HG02973 (cell line): Measurements from ENCODE around the gene ZSCAN5A.
"Not testable (repeated sequence)": the region's sequence is repeated elsewhere in the genome, so short reads cannot be mapped to it uniquely, and the experiment has no call there.

Experiments used
- ATAC-seq: cut with Tn5 transposase; IDR thresholded peaks from one replicate; pipeline ENCODE4 v1.9.1; 2021; ENCODE audit warnings: moderate library complexity; ENCODE audit not compliant: unreplicated experiment

Gene ZSCAN5A

DNA sequence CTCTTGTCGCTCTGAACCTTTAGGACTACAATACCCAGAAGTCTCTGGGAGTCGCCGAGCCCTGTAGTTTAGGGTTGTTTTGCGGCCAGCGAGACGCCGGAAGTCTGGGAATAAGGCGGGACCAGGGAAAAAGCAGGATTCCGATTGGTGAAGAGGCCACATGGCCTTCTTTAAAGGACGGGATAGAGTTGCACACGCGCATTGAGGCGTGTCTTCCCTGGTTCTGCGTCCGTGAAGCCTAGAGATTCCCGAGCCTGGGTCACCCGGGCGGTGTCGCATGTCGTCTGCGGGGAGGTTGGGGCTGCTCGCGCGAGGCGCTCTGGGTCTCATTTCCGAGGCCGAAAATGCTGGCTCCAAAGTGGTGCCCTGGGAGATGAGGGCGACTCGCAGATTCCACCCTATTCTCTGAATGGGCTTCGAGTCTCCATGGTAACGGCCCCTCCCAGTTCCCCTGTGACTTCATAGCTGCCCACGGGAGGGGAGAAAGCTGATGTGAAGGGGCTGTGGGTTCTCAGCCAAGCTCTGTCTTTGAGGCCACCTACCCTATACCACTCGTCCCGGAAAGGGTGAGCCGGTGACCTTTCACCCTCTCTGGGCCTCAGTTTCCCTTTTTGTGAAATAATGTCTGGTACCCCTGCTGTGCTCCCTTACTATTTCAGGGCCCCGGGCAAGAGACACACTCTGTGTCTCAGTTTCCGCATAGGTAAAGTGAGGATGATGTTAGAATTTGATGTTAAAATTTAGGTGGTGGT is 614 bp upstream of the ZSCAN5A start:
- ATAC-seq, result peak; percentile 69

DNA sequence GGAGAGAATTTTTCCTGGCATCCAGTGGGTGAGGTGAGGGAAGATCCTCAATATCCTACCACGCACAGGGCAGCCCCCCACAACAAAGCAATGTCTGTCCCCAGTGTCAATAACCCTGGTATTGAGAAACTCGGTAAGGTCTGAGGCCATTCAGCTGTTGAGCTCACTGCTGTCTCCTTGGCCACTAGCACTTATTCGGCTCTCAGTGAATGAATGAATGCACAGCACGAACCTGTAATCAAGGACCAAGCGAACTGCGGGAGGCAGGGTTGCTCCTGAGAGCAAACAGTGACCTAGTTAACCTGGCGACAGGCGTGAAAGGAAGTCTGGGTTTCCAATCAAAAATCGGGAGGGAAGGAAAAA is 640 bp downstream of the ZSCAN5A start:
- ATAC-seq, result no peak

DNA sequence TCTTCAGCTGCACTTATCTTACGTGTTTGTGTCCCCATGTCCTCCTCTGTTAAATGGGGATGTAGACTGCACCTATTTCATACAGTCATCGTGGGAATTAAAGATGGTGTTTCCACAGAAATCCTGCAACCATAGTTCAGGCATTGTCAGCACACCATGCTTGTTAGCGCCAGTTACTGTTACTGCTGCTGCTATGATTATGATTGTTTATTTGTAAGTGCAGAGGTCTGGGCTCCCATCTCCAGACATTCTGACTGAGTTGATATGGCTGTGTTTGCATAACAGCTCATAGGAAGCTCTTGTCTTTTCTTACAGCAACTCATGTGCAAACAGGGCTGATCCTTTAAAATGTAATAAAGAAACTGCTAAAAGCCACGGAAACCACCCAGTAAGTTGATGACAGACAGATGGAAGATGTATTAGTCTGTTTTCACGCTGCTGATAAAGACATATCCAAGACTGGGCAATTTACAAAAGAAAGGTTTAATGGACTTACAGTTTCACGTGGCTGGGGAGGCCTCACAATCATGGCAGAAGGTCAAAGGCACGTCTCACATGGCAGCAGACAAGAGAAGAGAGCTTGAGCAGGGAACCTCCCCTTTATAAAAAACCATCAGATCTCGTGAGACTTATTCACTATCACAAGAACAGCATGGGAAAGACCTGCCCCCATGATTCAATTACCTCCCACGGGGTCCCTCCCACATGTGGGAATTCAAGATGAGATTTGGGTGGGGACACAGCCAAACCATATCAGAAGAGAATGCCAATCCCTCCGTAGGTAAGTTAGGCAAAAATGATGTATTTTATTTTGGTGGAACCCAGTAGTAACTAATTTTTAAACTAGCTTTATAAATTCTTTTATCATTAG is 1.6 kb downstream of the ZSCAN5A start:
- no peak for ATAC-seq

DNA sequence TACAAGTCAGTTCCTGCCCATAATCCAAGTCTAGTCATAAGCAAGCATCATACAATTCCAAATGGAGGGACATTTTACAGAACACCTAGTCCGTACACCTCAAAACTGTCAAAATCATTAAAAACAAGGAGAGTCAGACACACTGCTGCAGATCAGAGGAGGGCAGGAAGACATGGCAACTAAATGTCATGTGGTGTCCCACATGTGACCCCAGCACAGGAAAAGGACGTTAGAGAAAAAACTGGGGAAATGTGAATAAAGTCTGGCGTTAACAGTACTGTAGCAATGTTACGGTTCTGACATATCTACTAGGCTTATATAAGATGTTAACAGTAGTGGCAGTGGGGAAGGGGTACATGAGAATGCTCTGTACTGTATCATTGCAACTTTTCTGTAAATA is 2.3 kb downstream of the ZSCAN5A start:
- no peak for ATAC-seq

DNA sequence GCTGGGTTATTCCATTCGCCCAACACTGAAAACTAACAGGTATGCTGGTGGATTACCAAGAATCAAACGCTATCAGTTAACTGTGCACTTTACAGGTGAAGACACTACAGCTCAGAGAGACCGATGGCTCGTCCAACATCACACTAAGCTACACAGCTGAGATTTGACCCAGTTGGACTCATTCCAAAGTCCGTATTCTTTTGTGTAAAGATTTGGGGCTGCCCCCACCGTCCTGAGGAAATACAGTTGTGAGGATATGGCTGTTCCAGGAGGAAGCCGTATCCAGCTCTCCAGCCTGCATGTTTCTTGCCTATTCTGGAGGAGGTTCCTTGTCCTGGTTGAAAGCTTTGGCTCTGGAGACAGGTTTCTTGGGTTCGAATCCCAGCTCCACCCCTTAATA is 4.2 kb downstream of the ZSCAN5A start:
- ATAC-seq, result no peak

DNA sequence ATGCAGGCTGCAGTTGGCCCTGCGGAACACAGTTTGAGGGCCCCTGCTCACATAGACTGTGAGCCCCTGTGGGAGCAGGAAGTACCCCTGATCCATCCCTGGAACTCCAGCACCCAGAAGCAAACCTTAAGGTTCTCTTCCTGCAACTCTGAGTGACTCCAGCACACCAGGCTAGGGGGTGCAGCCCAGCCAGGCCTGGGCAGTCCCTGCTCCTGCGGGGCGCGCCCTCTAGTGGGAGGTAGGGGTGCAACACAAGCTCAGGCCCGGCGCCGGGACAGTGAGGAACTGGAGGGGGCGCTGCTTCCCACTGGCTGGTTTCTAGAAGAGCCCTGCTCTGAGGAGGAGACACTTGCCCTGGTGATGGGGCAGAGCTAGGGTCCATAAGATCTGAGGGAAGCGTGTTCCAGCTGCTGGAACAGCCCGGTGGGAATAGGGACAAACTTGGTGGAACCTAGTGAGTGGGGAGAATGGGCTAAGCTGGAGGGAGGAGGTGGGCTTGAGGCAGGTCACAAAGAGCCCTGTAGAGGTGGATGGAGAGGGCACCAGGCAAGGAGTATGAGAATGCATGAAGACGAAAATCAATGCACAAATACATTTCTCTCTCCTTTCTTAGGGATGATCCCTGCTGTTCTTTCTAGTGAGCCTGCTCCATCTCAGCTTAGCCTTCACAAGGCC is 5.0 kb downstream of the ZSCAN5A start:
- ATAC-seq, result no peak

DNA sequence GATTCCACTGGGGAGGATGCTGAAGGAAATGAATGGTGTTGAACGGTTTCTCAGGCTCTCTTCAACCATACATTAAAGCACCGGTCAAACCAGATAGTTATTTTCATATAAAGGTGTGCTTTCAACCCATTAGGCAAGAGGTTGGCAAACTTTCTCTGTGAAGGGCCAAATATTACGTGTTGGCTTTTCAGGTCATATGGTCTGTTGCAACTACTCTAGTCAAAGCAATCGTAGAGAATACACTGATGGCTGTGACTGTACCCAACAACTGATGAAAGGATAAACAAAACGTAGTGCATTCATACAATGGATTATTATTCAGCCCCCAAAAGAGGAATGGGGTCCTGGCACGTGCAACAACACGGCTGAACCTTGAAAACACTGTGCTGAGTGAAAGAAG is 5.8 kb downstream of the ZSCAN5A start:
- ATAC-seq, result no peak

DNA sequence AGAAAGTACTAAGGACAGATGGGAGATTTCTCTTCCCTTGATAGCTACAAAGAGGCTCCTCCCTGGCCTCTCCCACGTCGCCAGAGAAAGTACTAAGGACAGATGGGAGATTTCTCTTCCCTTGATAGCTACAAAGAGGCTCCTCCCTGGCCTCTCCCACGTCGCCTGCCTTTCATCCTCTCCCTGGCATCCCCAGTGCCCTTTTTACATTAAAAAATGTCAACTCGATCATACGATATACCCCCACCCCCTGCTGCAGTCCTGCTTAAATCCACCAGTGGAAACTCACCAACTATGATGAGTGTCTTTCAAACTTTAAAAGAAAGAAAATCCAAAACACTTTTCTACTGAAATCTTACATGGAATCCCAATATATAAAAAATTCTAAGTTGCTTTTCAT is 7.6 kb downstream of the ZSCAN5A start:
- not testable (repeated sequence) for ATAC-seq

DNA sequence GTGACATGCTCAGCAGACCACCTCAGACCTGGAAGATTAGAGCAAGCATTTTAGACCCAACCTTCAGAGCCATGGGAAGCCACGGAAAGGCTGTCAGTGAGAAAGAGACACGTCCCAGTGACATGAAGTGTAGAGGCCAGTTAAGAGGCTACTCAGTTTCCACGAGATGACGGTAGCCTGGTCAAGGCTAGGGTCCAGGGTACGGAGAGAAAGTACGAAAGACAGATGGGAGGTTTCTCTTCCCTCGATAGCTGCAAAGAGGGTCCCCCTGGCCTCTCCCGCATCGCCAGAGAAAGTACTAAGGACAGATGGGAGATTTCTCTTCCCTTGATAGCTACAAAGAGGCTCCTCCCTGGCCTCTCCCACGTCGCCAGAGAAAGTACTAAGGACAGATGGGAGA is 8.6 kb downstream of the ZSCAN5A start:
- ATAC-seq, result no peak

DNA sequence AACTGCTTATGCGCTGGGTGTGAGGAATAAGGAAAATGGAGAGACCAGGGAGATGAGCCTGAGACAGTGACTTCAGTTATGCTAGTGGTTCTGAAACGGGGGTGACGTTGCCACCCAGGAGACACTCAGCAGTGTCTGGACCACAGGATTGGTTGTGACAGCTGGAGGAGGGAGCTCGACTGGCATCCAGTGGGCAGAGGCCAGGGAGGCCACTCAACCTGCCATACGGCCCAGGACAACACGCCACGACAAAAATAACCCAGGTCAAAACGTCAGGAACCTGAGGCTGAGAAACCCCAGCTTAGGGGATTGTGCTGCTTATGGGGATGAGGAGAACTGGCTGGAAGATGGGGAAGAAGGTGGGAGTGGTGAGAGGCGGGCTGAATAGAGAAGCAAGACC is 10.4 kb downstream of the ZSCAN5A start:
- no peak for ATAC-seq

DNA sequence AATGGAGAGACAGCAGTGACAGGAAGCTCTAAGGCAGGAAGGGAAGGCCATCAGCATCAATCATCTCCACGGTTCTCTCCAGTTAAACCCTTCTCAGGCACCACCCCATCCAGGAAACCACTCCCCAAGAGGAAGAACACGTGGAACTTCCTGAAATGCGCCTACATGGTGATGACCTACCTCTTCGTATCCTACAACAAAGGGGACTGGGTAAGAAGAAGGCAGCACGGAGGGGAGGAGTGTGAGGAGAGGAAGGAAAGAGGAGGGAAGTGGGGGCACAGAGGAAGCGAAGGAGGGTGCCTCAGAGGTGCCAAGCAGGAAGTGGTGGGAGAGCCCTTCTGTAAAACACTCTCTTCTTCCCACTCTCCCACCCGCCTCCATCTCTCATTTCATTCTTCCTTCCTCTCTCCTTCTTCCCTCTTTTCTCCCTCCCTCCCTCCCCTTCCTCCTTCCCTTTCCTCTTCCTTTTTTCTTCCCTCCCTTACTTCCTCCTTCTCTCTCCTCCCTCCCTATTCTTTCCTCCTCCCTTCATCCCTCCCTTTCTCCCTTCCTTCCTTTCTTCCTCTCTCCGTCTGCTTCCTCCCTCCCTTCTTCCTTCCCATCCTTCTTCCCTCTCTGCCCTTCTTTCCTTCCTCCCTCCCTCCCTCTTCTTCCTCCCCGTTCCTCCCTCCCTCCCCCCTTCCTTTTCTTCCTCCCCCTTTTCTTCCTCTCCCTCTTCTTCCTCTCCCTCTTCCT is 12.6 kb downstream of the ZSCAN5A start:
- no peak for ATAC-seq

DNA sequence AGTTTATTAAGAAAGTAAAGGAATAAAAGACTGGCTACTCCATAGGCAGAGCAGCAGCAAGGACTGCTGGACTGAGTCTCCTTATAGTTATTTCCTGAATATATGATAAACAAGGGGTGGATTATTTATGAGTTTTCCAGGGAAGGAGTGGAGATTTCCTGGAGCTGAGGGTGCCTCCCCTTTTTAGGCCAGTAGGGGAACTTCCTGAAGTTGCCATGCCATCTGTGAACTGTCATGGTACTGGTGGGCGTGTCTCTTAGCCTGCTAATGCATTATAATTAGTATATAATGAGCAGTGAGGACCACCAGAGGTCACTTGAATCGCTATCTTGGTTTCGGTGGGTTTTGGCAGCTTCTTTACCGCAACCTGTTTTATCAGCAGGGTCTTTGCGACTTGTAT is 13.5 kb downstream of the ZSCAN5A start:
- no peak for ATAC-seq

DNA sequence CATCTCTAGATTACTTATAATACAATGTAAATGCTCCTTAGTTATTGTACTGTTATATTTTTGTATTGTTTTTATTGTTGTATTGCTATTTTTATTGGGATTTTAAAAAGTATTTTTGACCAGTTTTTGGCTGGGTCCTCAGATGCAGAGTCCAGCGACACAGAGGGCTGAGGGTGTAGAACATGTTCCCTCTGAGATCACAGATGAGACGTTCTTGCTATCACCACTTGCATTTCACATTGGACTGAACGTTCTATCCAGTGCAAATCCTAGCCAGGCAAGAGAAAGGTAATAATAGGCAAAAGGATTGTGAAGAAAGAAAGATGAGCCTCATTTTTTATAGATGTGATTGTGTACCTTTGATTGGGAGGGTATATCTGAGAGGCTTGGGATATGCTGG is 15.0 kb downstream of the ZSCAN5A start:
- ATAC-seq, result no peak

DNA sequence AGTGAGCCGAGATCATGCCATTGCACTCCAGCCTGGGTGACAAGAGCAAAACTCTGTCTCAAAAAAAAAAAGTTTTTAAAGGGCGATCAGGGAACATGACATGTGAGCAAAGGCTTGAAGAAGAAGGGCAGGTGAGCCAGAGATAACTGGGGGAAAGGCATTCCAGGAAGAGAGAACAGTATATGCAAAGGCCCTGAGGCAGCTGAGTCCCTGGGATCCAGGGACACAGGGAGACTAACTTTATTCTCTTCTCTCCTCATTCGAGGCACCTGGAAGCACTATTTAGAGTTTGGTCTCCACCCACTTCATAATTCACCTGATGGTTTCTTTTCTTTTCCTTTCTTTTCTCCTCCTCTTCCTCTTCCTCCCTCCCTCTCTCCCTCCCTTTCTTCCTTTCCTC is 17.6 kb downstream of the ZSCAN5A start:
- ATAC-seq, result no peak

DNA sequence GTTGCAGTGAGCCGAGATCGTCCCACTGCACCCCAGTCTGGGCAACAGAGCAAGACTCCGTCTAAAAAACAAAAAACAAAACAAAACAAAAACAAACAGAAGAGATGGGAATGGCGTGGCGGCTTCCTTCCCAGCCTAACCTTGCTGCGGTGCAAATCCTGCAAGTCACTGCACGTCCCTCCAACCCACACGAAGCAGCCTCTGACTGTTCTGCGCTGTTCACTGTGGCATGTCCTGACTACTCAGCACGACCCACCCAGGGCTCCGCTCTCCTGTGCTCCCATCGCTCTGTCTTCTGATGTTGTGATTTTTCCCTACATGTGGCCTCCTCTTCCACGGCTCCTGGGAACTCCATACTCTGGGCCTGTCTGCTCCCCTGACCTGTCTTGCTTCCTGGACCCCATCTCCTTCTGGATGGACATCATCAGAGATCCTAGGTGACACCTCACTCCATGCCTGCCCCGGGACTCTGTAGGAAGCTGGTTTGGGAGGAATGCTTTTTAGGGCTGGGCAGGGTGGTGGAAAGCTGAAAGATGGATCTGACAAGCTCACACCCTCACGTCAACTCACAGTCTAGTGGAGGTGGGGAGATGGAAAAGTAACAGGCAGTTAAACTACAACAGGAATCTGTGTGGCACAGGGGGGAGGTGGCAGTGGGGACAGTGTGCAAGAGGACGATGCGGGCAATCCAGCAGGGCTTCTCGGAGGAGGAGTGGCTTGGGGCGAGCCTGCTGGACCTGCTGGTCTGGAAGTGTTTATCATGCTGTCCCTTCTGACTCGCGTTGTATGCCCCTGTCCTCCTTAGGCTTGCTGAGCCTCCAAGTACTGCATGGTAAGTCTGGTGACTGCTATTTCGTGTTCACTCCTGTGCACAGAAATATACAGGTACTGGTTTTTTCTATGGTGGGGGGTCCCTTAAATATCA is 18.8 kb downstream of the ZSCAN5A start:
- ATAC-seq, result no peak

DNA sequence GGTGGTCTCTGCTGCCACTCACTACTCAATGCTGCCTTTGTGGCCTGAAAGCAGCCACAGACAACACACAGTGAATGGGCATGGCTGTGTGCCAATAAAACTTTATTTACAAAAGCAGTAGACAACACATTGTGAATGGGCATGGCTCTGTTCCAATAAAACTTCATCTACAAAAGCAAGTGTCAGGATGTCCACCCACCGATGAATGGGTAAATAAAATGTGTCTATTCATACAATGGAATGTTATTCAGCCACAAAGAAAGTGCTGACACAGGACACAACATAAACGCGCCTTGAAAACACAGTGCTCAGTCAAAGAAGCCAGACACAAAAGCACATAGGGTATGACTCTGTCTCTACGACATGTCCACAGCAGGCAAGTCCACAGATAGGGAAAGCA is 20.1 kb downstream of the ZSCAN5A start:
- ATAC-seq, result no peak

DNA sequence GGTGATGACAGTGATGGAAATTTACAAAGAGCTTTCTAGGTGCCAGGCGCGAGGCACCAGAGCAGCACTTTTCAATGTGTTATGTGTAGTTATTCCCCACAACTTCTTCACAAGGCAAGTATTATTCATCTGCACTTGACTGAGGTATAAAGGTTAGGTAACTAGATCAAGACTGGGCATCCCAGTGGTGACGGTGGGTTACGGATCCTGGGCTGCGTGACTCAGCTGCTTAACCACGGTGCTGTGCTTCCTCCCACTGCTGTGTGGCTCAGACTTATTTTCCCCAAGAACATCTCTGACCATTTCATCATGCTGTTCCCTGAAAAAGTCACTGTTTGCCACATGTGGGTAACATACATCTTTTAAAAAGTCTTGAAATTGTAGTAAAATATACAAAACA is 22.8 kb downstream of the ZSCAN5A start:
- ATAC-seq, result no peak

DNA sequence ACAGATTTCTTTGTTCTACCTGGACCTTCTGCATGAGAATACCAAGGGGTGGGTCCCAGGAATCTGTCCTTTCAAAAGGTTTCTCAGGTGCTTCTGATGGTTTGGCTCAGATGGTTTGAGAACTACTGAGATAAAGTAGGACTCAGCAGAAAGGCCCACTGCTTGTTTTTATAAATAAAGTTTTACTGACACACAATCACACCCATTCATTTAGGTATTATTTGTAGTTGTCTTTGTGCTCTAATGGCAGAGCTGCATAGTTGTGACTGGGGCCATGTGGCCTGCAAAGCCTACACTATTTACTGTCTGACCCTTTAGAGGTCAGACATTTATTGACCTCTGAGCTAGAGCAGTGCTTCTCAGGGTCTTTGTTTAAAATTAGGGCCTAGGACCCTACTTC is 24.5 kb downstream of the ZSCAN5A start:
- no peak for ATAC-seq

DNA sequence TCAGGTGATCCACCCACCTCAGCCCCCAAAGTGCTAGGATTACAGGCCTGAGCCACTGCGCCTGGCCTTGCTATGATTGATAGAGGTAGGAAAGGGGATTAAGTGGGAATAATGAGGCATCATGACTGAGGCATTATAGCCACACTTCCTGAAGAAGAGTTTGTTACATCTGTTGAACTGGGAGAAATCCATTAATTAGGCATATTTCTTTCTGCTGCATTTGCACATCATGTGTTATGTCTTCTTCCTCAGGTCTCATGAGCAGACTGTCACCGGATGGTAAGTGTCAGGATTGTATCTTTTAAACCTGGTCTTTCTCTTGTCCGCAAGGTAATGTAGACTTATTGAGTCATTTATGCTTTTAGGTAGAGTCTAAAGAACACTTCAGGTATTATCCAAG is 29.9 kb downstream of the ZSCAN5A start:
- ATAC-seq, result no peak

DNA sequence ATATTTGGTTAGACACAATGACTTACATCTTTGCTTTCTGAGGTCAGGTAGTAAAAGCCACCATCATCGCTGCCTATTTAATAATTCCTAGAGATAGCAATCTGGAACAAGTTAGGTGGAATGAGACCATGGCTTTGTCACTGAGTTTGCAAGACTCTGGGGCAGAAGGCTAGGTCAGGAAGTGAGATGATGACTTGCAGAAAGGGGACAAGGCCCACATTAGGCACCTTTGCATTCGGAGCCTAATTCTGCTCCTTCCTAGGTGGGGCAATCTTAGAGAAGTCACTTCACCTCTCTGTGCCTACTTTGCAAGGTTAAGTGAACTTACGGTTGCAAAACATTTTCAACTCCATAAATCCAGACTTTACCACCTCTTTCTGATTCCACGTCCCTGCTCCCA is 31.8 kb downstream of the ZSCAN5A start:
- ATAC-seq, result no peak
